Hematopoietic multipotent progenitor cell treated with erythropoietin and hydrocortisone succinate and interleukin-3 and kit ligand, for 15 days (in vitro differentiated cells): Measurements from ENCODE around the gene DENND5B.
"Not testable (repeated sequence)": the region's sequence is repeated elsewhere in the genome, so short reads cannot be mapped to it uniquely, and the experiment has no call there.

Experiments
- DNase-seq: peaks from one replicate; pipeline ENCODE4 v3.0.0-alpha.2; 2015; ENCODE audit warnings: low spot score

Gene DENND5B

DNA sequence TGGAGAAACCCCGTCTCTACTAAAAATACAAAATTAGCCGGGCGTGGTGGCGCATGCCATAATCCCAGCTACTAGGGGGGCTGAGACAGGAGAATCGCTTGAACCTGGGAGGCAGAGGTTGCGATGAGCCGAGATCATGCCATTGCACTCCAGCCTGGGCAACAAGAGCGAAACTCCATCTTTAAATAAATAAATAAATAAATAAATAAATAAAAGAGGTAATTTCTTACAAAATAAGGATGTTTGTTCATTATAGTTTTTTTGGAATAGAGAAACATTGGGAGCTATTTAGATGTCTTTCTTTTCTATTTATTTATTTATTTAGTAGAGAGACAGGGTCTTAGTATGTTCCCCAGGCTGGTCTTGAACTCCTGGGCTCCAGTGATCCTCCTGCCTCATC, 213.7 kb downstream of the DENND5B start:
- DNase-seq: not testable (repeated sequence)

DNA sequence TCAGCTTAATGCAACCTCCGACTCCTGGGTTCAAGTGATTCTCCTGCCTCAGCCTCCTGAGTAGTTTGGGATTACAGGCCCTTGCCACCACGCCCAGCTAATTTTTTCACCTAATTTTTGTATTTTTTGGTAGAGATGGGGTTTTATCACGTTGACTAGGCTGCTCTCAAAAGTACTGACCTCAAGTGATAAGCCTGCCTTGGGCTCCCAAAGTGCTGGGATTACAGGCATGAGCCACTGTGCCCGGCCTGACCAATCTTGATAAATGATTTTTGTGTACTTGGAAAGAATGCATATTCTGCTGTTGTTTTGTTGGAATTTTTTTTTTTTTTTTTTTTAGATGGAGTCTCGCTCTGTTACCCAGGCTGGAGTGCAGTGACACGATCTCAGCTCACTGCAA, 215.5 kb downstream of the DENND5B start:
- DNase-seq: not testable (repeated sequence)

DNA sequence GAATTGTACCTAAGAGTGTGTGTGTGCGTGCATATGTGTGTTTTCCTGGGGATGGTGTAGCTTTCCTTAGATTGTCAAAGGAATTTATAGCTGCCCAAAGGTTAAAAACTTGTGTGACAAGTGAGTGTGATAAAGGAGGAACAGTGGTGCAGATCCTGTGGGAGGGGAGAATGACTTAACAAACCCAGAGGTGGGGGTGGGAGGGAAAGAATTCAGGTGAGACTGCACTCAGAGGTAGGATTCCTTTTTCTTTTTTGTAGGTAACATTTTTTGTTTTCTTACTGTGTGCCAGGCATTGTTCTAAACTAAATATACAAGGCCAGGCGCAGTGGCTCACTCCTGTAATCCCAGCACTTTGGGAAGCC, 219.7 kb downstream of the DENND5B start:
- no peak for DNase-seq

DNA sequence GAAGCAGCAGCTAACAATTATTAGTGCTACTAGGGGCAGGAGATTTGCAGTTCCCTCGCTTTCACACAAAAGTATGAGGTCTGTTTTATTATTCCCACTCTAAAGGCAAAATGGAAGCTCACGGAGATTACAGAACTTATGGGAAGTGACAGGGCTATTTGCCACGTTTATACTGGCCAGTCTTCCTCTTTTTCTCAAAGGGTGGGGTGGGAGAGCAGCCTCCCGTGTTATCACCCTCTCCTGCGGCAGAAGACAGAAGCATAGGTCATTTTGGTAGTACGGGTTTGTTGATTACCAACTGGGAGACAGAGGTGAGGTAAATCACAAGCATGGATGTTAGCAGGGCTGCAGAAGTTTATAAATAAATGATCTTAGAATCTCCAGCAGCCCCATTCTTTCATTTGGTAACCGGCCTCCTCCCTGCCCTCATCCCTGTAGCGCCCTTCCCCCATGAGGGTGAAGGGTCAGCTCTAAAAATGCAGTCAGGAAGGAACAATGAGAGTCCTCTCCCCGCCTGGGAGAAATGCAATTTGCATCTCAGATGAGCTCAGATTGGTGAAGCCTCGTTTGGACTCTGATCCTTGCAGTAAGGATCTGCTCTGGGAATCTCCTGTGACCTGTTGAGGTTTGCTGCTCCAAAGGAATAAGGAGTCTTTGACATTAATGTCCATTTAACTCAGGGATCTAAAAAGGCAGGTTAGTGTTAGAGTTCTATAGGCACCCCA, 220.2 kb downstream of the DENND5B start:
- no peak for DNase-seq

DNA sequence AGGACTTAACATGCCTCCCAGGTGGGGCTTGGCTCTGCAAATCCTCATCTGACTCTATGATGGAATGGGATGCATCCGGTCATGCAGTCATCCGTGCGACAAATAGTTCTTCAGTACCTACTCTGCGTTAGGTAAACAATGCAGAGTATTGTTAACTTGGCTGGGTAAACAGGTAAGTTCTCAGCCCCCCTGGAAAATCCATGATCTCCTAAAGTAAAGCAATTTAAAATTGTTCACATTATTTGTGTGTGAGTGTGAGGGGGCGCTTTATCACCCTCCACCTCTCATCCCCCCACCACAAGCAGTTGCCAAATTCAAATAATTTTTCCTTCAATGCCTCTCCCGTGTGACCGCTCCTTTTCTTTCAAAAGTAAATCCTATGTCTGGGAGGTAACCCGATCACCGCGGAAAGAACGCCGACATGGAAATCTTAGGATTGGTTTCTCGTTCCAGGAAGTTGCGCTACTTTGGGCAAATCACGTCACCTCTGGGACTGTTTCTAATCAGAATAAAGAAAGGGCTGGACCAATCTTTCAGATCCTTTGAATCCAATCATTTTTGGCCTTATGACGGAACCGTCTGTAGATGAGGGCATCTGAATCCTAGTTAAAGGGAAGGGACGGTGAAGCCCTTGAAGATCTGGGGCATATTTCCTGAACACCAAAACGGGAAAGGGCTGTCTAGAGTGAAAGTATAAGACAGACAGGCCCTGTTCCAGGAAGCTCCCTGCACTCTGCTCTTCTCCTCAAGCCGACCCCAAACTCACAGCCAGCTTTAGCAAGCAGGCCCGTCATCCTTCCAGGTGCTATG, 221.0 kb downstream of the DENND5B start:
- no peak for DNase-seq

DNA sequence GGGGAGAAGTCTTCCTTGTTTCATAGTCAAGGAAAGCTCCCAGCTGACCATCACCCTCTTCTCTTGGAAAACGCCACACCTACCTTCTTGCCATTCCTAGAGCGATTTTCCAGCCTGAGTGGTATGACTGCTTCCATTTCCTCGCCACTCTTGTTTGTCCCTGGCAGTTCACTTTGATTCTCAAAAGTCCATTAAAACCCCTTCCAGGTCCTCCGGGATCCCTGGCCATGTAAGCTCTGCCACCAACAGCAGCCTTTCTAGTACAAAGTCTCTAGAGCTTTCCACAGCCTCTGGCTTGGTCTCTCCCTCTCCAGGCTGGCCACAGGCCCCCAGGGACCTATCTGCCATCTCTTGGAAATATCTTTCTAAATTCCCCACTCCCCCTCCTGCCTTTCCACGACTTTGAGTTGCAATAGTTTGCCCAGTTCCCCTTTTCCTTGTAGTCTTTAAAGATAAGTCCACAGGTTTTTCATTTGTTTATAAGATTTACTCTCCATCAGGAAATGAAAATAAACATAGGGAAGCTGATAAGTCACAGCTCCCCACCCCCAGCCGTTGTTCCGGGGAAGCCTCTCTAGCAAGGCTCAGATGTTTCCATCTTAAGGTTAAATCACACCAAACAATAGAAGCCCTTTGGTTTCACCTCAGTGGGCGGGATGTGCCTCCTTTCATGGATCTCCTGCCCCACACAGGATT, 222.1 kb downstream of the DENND5B start:
- DNase-seq: no peak

DNA sequence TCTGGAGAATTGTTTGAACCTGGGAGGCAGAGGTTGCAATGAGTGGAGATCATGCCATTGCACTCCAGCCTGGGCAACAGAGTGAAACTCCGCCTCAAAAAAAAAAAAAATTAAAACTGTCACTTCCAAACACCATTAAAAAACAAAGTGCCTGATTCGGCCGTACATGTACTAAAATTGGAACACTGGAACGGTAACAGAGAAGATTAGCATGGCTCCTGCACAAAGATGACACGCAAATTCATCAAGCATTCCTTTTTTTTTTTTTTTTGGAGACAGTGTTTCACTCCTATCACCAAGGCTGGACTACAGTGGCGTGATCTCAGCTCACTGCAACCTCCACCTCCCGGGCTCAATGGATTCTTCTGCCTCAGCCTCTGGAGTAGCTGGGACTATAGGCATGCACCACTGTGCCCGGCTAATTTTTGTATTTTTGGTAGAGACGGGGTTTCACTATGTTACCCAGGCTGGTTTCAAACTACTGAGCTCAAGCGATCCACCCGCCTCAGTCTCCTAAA, 224.8 kb downstream of the DENND5B start:
- no peak for DNase-seq

DNA sequence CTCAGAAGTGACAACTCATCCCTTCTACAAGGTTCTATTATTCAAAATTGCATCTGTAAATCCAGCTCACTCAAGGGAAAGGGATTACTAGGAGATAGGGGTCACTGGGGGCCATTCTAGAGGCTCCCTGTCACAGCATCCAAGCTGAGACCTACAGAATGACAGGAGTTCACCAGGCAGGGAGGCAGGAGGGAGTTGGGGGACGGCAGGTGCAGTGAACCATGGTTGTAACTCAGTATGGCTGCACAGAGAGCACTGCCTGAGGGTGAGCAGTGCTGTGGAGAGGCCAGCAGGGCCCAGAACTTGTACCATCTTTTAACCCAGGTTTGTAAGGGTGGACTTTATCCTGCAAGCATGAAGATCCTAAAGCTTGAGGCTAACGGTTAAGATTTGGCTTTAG, 227.1 kb downstream of the DENND5B start:
- DNase-seq: no peak

DNA sequence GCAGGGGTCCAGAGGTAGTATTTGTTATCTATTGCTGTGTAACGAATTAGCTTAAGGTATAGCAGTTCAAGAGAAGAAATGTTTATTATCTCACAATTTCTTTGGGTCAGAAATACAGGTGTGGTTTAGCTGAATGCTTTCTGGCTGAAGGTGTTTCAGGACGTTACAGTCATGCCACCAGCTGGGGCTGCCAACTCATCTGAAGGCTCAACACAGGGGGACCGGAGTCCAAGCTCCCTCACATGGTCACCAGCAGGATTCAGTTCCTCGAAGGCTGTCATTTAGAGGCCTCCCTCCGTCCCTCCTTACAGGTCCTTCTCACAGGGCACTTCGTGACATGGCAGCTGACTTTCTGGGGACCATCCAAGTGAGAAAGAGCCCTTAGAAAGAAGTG, 227.5 kb downstream of the DENND5B start:
- no peak for DNase-seq

DNA sequence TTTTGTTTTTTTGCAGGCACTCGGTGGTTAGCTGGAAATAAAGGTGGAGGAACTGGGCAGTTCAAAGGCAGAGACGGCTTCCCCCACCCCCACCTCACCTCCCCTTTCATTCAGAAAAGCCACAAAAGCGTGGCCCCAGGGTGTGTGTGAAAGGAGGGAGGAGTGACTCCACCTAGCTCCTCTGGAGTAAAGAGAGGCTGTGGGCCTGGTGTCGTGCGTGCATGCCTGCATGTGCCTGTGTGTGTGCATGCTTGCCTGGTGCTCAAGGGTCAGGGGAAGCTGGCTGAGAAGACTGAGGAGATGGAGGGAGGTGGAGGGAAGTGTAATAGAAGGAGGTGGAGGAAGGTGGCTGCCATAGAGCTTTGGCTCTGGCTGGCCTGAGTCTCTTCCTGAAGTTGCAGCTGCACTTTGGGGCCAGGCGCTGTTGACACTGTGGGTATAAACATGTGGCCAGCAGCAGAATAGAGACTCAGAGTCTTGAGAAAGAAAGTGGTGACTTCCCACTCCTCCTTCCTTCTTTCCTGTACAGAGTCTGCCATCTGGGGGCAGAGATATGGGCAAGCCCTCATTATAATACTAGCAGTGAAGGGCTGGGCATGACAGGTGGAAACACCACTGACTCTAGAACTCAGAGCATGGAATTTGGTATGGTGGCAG, 228.0 kb downstream of the DENND5B start:
- DNase-seq: peak; percentile 14

DNA sequence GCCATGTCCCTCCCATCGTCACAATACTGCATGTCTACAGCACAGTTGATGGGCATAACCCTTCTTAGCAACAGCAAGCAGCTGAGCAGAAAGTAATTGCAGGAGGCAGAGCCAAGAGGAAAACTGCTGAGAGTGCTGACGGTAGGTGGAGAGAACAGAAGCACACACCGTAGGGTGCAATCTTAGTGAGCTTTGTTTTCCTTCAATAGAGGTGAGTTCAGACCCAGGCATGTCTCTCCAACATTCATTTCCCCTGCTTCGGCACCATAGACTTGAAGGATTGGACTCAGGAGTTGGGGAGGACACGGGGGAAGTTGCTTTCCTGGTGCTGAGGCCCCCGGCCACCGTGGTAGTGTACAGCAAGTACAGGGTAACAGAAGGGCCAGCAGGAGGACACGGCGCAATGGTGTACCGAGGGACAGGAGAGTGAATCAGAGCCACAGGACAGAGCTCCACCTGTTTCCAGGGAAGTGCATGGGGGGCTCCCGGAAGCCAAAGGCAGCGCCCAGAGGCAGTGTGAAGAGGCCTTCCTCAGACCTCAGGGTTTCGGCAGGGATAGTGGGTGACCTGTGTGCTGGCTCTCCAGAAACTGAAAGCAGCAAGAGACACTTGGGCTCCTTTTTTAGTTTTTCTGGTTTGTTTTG, 228.7 kb downstream of the DENND5B start:
- no peak for DNase-seq

DNA sequence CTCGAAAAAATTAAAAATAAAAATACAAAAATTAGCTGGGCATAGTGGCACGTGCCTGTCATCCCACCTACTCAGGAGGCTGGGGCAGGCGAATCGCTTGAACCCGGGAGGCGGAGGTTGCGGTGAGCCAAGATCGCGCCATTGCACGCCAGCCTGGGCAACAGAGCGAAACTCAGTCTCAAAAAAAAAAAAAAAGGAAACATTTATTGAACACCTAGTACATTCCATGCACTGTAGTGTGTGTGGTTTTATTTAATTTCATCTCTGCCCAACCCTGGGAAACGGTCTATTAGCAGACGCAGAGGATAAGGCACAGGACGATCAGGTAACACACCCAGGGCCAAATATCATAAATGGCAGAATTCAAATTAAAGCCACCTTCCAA, 229.2 kb downstream of the DENND5B start:
- no peak for DNase-seq

DNA sequence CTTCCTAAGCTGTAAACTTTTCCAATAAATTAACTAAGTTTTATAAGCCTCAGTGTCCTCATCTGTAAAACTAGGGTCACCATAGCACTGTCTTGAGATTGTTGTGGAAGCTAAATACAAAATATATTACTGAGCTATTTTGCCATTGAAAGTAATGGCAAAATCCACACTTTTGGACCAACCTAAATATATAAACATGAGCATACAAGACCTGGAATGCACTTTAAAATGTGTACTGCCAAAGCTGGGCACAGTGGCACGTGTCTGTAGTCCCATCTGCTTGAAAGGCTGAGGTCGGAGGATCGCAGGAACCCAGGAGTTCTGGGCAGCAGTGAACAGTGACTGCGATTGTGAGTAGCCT, 235.2 kb downstream of the DENND5B start:
- DNase-seq: no peak

DNA sequence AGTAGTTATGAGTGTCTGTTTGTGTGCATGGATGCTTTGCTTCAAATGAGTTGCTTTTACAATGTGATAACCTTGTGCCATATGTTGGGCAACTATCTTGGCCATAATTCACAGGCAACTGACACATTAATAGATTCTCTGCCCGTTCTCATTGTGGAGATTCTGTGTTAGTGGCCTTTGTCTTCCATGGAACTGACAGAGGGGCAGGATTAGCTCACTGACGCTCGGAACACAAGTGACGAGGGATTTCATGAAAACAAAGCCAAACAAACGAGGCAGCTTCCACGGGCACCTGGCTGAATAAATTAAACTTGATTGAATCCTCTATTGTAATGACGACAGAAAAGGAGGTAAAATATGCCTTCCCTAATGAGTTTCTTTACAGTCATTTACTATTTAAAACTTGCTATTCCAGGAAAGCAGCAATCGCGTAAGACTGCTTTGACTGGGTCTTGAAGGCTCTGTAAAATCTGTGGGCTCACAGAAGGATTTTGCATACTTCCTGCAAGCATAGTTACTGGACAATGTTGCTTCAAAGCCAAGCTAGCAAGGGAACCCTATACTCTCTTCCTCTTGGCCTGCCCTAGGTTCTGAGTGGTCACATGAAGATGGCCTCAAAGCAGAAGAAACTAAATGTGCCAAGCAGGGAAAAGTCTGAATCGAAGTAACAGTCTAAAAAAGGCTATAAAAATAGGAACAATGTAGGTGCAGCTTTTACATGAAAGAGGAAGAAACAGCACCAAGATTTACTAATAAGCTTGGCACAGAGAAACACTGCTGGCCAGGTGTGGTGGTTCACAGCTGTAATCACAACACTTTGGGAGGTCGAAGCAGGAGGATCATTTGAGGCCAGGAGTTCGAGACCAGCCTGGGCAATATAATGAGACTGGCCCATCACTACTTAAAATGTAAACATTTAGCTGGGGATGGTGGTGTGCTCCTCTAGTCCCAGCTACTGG, 236.9 kb downstream of the DENND5B start:
- DNase-seq: no peak

DNA sequence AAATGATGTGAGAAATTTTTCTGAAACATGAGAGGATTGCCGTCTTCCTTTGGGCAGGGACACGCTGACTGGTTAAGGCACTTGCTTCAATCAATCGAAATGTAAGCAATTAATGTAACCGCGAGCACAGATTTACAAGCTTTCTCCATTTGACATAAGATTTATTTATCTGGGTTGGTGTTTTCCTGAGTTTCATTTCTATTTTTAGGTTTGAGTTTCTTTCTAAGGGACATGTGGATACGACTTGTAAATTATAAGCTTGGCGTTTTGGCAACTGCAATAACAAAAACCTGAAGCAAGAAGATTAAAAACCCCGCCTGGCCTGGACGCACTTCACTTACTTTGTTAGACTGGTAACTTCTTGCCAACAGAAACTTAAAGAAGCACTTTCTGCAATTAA, 244.7 kb downstream of the DENND5B start:
- DNase-seq: no peak

DNA sequence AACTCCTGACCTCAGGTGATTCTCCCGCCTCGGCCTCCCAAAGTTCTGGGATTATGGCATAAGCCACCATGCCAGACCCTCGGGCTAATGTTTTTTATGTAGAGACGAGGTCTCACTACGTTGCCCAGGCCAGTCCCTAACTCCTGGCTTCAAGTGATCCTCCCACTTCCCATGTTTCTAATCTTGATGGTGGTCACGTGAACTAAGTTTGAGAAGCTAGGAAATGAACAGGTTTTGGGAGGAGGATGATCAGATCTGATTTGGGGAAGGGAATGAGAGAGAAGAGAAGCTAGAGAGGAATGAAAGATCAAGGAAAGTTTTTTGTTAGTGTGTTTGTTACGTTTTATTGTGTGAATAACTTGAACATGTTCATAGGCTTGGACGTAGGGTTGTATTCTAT, 247.8 kb downstream of the DENND5B start:
- DNase-seq: no peak

DNA sequence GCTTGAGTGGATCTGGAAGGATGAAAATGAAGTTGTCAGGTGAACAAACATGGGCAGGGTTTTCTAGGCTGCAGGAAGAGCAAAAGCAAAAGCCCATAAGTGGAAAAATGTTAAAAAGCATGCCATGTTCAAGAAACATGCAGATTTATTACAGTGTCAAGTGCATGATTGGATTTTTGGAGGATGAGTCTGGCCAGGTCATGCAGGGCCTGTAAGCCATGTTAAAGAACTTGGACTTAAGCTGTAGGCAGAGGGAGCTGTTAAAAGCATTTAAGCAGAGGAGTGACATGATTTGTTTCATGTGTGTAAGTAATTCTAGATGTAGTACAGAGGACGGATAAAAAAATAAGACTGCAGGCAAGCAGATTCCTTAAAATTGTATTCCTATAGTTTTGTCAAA, 248.7 kb downstream of the DENND5B start:
- DNase-seq: no peak

DNA sequence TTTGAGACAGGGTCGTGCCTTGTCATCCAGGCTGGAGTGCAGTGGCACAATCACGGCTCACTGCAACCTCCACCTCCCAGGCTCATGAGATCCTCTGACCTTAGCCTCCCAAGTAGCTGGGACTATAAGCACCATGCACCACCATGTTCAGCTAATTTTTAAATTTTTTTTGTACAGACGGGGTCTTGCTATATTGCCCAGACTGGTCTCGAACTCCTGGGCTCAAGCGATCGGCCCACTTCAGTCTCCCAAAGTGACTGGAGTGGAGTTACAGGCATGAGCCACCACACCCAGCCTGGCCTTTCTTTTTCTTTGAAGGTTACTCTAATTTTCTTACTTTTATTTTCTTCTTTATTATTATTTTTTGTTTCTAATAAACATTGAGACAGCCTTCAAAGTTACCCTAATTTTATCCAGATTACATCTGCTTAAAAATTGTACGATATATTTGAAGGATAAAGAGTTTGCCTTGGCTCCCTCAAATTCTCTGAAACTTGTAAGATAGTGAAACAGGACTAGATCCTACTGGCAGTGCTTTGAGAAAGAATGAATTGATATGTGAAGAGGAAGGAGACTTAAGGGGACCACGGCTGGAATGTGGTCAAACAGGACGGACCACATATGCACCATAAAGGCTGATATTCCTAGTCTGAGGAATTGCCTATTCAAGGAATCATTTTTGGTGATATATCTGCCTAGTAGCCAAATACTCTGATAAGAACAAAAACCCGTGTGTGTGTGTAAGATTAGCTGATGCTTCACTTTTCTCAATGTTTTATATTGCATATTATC, 250.9 kb downstream of the DENND5B start:
- no peak for DNase-seq

DNA sequence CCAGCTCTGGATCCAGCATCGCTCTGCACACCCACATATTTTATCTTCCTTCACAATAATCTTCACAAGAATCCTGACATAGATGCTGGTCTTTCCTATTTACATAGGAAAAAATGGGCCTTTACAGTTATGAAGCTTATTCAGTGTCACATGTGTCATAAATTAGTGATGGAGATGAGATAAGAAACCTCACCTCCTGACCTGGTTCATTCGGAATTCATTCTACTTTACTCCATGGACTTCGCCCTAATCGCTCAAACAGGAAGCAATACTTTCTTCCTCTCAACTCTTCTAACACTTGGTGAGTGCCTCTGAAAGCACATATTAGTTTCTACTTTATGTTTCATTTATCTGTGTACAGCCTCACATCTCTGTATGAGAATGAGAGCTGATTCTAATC, 253.0 kb downstream of the DENND5B start:
- DNase-seq: no peak
